ENCODE results near the gene CDH23.

Gene CDH23

GRCh38 chr10:71613877-71614276, 217.2 kb downstream of the CDH23 start:
- Histone ChIP-seq H4K20me1 (ENCODE audit: insufficient read depth, low read length) (no peaks in the 10 kb centered on the region), H3K36me3 (replicated peaks; ENCODE audit: insufficient read depth, low read length) (no peaks in the 10 kb centered on the region), H3K9me2 (replicated peaks; ENCODE audit: insufficient read depth, low read length) (no peaks in the 10 kb centered on the region), H3K9ac (ENCODE audit: low read length) (no peak overlapping the region), H3K4me1 (ENCODE audit: low read length) (no peaks in the 10 kb centered on the region), H3K79me2 (ENCODE audit: low read length) (no peaks in the 10 kb centered on the region), H2AFZ (ENCODE audit: low read length) (no peak overlapping the region), H3K27ac (ENCODE audit: low read length) (no peak overlapping the region), H3K9me3 (replicated peaks; ENCODE audit: insufficient read depth, low read length) (no peaks in the 10 kb centered on the region), H3K4me3 (ENCODE audit: low read length) (no peak overlapping the region), H3K4me2 (ENCODE audit: low read depth, low read length) (no peak overlapping the region), H3K27me3 (replicated peaks; ENCODE audit: insufficient read depth, low read length) (peaks cover 59% of the 10 kb centered on the region), H3F3A (ENCODE audit: insufficient read depth, low read length) (no peaks in the 10 kb centered on the region)
- DNase-seq, result no peak
- no peak for TF ChIP-seq EZH2 (optimal IDR thresholded peaks at IDR 0.05; ENCODE audit: low read depth, low read length)
- no peak for TF ChIP-seq EZH2phosphoT487 (IDR thresholded peaks at IDR 0.05; ENCODE audit: low read length)
- TF ChIP-seq, protein P1, sequence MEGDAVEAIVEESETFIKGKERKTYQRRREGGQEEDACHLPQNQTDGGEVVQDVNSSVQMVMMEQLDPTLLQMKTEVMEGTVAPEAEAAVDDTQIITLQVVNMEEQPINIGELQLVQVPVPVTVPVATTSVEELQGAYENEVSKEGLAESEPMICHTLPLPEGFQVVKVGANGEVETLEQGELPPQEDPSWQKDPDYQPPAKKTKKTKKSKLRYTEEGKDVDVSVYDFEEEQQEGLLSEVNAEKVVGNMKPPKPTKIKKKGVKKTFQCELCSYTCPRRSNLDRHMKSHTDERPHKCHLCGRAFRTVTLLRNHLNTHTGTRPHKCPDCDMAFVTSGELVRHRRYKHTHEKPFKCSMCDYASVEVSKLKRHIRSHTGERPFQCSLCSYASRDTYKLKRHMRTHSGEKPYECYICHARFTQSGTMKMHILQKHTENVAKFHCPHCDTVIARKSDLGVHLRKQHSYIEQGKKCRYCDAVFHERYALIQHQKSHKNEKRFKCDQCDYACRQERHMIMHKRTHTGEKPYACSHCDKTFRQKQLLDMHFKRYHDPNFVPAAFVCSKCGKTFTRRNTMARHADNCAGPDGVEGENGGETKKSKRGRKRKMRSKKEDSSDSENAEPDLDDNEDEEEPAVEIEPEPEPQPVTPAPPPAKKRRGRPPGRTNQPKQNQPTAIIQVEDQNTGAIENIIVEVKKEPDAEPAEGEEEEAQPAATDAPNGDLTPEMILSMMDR (IDR thresholded peaks at IDR 0.05; ENCODE audit: low read length), result no peak

GRCh38 chr10:71614946-71615345, 218.2 kb downstream of the CDH23 start:
- Histone ChIP-seq H3K9ac (ENCODE audit: low read length) (no peak overlapping the region), H3K9me3 (replicated peaks; ENCODE audit: insufficient read depth, low read length) (no peaks in the 10 kb centered on the region), H3K27ac (ENCODE audit: low read length) (no peak overlapping the region), H3K4me1 (ENCODE audit: low read length) (no peaks in the 10 kb centered on the region), H3K4me2 (ENCODE audit: low read depth, low read length) (no peak overlapping the region), H3K4me3 (ENCODE audit: low read length) (no peak overlapping the region), H3K9me2 (replicated peaks; ENCODE audit: insufficient read depth, low read length) (no peaks in the 10 kb centered on the region), H2AFZ (ENCODE audit: low read length) (no peak overlapping the region), H4K20me1 (ENCODE audit: insufficient read depth, low read length) (no peaks in the 10 kb centered on the region), H3K36me3 (replicated peaks; ENCODE audit: insufficient read depth, low read length) (no peaks in the 10 kb centered on the region), H3K27me3 (replicated peaks; ENCODE audit: insufficient read depth, low read length) (peaks cover 59% of the 10 kb centered on the region), H3K79me2 (ENCODE audit: low read length) (no peaks in the 10 kb centered on the region), H3F3A (ENCODE audit: insufficient read depth, low read length) (no peaks in the 10 kb centered on the region)
- TF ChIP-seq, protein P1 (IDR thresholded peaks at IDR 0.05; ENCODE audit: low read length), result no peak
- no peak for TF ChIP-seq EZH2 (optimal IDR thresholded peaks at IDR 0.05; ENCODE audit: low read depth, low read length)
- no peak for TF ChIP-seq EZH2phosphoT487 (IDR thresholded peaks at IDR 0.05; ENCODE audit: low read length)
- no peak for DNase-seq

DNA sequence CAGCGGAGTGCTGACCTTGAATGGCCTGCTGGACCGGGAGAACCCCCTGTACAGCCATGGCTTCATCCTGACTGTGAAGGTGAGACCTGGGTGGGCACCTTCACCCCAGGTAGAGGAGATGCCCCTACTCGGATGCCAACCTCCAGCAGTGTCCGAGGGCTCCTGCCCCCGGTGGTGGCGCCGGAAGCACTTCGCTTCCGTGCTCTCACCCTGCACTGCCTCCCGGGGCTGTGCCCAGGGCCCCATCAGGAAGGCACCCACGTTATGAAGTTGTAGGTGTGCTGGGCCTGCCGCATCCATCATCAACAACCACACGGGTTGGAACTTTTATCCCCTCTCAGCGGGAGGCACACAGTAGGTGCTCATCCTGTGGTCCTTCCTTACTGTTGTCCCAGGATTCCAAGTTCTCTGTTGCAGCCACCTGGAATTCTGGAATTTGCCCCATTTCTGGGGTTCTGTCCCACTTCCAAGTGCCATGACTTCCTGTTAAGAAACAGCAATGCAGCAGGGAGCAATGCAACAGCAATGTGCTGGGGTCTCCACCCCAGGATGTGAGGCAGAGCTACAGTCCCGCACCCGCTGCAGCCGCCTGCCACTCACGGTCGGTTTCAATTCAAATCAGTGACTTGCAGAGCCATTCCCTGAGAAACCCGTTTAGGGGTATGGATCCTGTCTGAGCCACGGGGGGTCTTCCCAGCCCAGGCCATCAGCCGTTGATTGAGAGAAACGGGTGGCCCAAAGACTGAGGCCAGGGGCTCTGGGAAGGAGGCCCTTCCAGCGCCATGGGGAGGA, 219.0 kb downstream of the CDH23 start:
- no peaks in the 10 kb centered on the region for H4K20me1 ChIP-seq (ENCODE audit: insufficient read depth, low read length)
- H3K9me2 ChIP-seq (replicated peaks; ENCODE audit: insufficient read depth, low read length), result no peaks in the 10 kb centered on the region
- no peaks in the 10 kb centered on the region for H3K36me3 ChIP-seq (replicated peaks; ENCODE audit: insufficient read depth, low read length)
- H3F3A ChIP-seq (ENCODE audit: insufficient read depth, low read length), result no peaks in the 10 kb centered on the region
- H3K27me3 ChIP-seq (replicated peaks; ENCODE audit: insufficient read depth, low read length), result peaks cover 54% of the 10 kb centered on the region
- no peak for DNase-seq
- no peaks in the 10 kb centered on the region for H3K4me1 ChIP-seq (ENCODE audit: low read length)
- no peak overlapping the region for H2AFZ ChIP-seq (ENCODE audit: low read length)
- H3K27ac ChIP-seq (ENCODE audit: low read length), result no peak overlapping the region
- no peak overlapping the region for H3K4me3 ChIP-seq (ENCODE audit: low read length)
- H3K4me2 ChIP-seq (ENCODE audit: low read depth, low read length), result no peak overlapping the region
- H3K9me3 ChIP-seq (replicated peaks; ENCODE audit: insufficient read depth, low read length), result no peaks in the 10 kb centered on the region
- no peaks in the 10 kb centered on the region for H3K79me2 ChIP-seq (ENCODE audit: low read length)
- TF ChIP-seq, protein P1 (IDR thresholded peaks at IDR 0.05; ENCODE audit: low read length), result no peak
- no peak for TF ChIP-seq EZH2phosphoT487 (IDR thresholded peaks at IDR 0.05; ENCODE audit: low read length)
- H3K9ac ChIP-seq (ENCODE audit: low read length), result no peak overlapping the region

Measured in MM.1S (cell line).